ENCODE data around the gene COPS8. TPM values are rescaled to one million over a fixed set of nuclear protein-coding genes. Genes with fewer than 3 reads are reported as not detected.

Gene COPS8
- total RNA-seq, 6 donors from 2014 or later: 24.1 to 48.3 (median 38.1) TPM

- Histone ChIP-seq H3K36me3 (no peaks in the 10 kb centered on the region), H3K4me3 (no peak overlapping the region), H3K4me1 (peaks cover 4 to 17% (median 7%) of the 10 kb centered on the region in 4 donors), H3K9me3 (no peaks in the 10 kb centered on the region), H3K27me3 (no peaks in the 10 kb centered on the region), H3K27ac (no peak overlapping the region)
- 92 to 98% methylated on average over 8 of the region's 8 CpGs for WGBS, 2 donors
- ATAC-seq (ENCODE audit: low FRiP score in 2 of 2) (no peak), DNase-seq (no peak)
- TF ChIP-seq POLR2A (IDR thresholded peaks at IDR 0.05) (no peak), EP300 (IDR thresholded peaks at IDR 0.05) (no peak), POLR2AphosphoS5 (IDR thresholded peaks at IDR 0.05) (no peak)
- TF ChIP-seq, protein P1, sequence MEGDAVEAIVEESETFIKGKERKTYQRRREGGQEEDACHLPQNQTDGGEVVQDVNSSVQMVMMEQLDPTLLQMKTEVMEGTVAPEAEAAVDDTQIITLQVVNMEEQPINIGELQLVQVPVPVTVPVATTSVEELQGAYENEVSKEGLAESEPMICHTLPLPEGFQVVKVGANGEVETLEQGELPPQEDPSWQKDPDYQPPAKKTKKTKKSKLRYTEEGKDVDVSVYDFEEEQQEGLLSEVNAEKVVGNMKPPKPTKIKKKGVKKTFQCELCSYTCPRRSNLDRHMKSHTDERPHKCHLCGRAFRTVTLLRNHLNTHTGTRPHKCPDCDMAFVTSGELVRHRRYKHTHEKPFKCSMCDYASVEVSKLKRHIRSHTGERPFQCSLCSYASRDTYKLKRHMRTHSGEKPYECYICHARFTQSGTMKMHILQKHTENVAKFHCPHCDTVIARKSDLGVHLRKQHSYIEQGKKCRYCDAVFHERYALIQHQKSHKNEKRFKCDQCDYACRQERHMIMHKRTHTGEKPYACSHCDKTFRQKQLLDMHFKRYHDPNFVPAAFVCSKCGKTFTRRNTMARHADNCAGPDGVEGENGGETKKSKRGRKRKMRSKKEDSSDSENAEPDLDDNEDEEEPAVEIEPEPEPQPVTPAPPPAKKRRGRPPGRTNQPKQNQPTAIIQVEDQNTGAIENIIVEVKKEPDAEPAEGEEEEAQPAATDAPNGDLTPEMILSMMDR (IDR thresholded peaks at IDR 0.05): no peak
These were observed 4.1 kb upstream of the COPS8 start for GRCh38 chr2:237081596-237081995.

DNA sequence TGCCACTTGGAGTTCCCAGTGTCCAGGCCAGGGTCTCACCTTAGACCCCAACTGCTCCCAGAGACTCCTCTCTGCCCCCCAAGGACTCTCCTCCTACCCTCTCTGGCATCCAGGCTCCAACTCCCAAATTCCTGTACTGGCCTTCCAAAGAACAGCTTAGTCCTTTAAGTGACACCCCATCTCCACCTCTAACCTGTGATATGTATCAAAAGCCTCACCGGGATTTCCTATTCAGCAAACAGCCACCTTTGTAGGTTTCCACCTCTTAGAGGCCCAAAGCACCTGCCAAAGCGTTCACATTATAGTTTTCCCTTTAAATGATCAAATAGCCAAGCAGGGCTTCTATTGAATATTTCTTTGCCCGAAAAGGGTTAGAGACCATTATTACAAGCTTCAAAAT lies 2.7 kb upstream of the COPS8 start:
- TF ChIP-seq POLR2AphosphoS5 (IDR thresholded peaks at IDR 0.05): no peak
- TF ChIP-seq, protein P1 (IDR thresholded peaks at IDR 0.05): no peak
- TF ChIP-seq EP300 (IDR thresholded peaks at IDR 0.05): no peak
- no peak for TF ChIP-seq POLR2A (IDR thresholded peaks at IDR 0.05)
- Histone ChIP-seq H3K36me3 (peaks cover 0 to 3% (median 0%) of the 10 kb centered on the region in 4 donors), H3K4me1 (peaks cover 9 to 22% (median 15%) of the 10 kb centered on the region in 4 donors), H3K4me3 (no peak overlapping the region), H3K9me3 (no peaks in the 10 kb centered on the region), H3K27me3 (no peaks in the 10 kb centered on the region), H3K27ac (no peak overlapping the region)
- ATAC-seq (ENCODE audit: low FRiP score in 2 of 2) (no peak), DNase-seq (no peak)
- 94 to 100% methylated on average over 3 of the region's 3 CpGs for WGBS, 2 donors

- H3K4me1 ChIP-seq: peaks cover 9 to 22% (median 15%) of the 10 kb centered on the region in 4 donors
- DNase-seq: no peak
- 95 to 96% methylated on average over 8 of the region's 8 CpGs for WGBS, 2 donors
- H3K27ac ChIP-seq: no peak overlapping the region
- TF ChIP-seq POLR2AphosphoS5 (IDR thresholded peaks at IDR 0.05) (no peak), POLR2A (IDR thresholded peaks at IDR 0.05) (no peak), EP300 (IDR thresholded peaks at IDR 0.05) (no peak)
- TF ChIP-seq, protein P1 (IDR thresholded peaks at IDR 0.05): no peak
- no peaks in the 10 kb centered on the region for H3K27me3 ChIP-seq
- H3K4me3 ChIP-seq: peak overlapping the region in 1 of 4 donors; percentile 61
- H3K9me3 ChIP-seq: no peaks in the 10 kb centered on the region
- peaks cover 0 to 8% (median 0%) of the 10 kb centered on the region in 4 donors for H3K36me3 ChIP-seq
- ATAC-seq (ENCODE audit: low FRiP score in 2 of 2): no peak
These were observed 1.2 kb upstream of the COPS8 start for GRCh38 chr2:237084444-237084843.

DNA sequence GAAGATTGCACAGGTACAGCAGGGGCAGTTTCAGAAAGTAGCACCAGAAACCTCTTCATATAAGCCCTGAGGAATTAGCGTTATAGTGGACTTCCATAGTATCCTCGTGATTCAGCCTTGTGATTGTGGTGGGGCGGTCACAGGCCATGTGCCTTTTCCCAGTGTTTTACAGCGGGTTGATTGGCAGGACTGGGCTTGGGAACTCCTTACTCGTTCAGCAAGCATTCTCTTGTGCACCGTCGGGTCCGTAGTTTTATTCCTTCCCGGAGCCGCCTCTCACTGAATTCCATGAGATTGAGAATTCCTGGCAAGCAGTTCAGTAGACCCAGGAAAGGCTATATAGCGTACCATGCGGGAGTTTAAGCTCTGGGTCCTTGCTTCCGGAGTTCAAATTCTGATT lies 5.2 kb downstream of the COPS8 start:
- H3K4me3 ChIP-seq: no peak overlapping the region
- WGBS, 2 donors: 91 to 93% methylated on average over 13 of the region's 13 CpGs
- H3K27ac ChIP-seq: no peak overlapping the region
- TF ChIP-seq EP300 (IDR thresholded peaks at IDR 0.05): no peak
- TF ChIP-seq POLR2A (IDR thresholded peaks at IDR 0.05): no peak
- TF ChIP-seq, protein P1 (IDR thresholded peaks at IDR 0.05): no peak
- TF ChIP-seq POLR2AphosphoS5 (IDR thresholded peaks at IDR 0.05): no peak
- peaks cover 11 to 57% (median 20%) of the 10 kb centered on the region in 4 donors for H3K36me3 ChIP-seq
- H3K4me1 ChIP-seq: peaks cover 10 to 23% (median 17%) of the 10 kb centered on the region in 4 donors
- DNase-seq (no peak), ATAC-seq (ENCODE audit: low FRiP score in 2 of 2) (no peak)
- no peaks in the 10 kb centered on the region for H3K27me3 ChIP-seq
- no peaks in the 10 kb centered on the region for H3K9me3 ChIP-seq

- Histone ChIP-seq H3K4me3 (no peak overlapping the region), H3K9me3 (no peaks in the 10 kb centered on the region), H3K36me3 (peaks cover 18 to 67% (median 29%) of the 10 kb centered on the region in 4 donors), H3K27ac (no peak overlapping the region), H3K27me3 (no peaks in the 10 kb centered on the region), H3K4me1 (peaks cover 2 to 14% (median 10%) of the 10 kb centered on the region in 4 donors)
- DNase-seq (no peak), ATAC-seq (ENCODE audit: low FRiP score in 2 of 2) (peak in 1 of 2 donors; percentile 72)
- WGBS, 2 donors: 79% methylated on average over 7 of the region's 7 CpGs
- TF ChIP-seq POLR2AphosphoS5 (IDR thresholded peaks at IDR 0.05): peak in 1 of 2 donors; percentile 16
- no peak for TF ChIP-seq EP300 (IDR thresholded peaks at IDR 0.05)
These were observed 6.2 kb downstream of the COPS8 start for GRCh38 chr2:237091779-237092436.

Measured in upper lobe of left lung (tissue), 6 donors.